Upper lobe of right lung (tissue), 1 donor: ENCODE measurements around the gene TSPAN4. TPM values are rescaled to one million over a fixed set of nuclear protein-coding genes. Genes with fewer than 3 reads are reported as not detected.

Experiments
- ATAC-seq: fragments of 200-7000 bp; cut with Tn5 transposase; one replicate; pipeline ENCODE4 v1.9.1; 2020; ENCODE audit warnings: mild to moderate bottlenecking, moderate library complexity
- DNase-seq: peaks from one replicate; pipeline ENCODE4 v3.0.0-alpha.2; 2020
- H3K27ac ChIP-seq: fragments of 200-600 bp; one replicate; pipeline ENCODE4 v1.8.0; 2022
- H3K27me3 ChIP-seq: fragments of 200-600 bp; one replicate; pipeline ENCODE4 v1.8.0; 2022; ENCODE audit warnings: mild to moderate bottlenecking
- H3K36me3 ChIP-seq: fragments of 200-600 bp; one replicate; pipeline ENCODE4 v1.8.0; 2022
- H3K4me1 ChIP-seq: fragments of 200-600 bp; one replicate; pipeline ENCODE4 v1.8.0; 2022
- H3K4me3 ChIP-seq: fragments of 200-600 bp; one replicate; pipeline ENCODE4 v1.8.0; 2022; ENCODE audit warnings: mild to moderate bottlenecking
- H3K9me3 ChIP-seq: fragments of 200-600 bp; one replicate; pipeline ENCODE4 v1.8.0; 2022
- intact Hi-C: fragments of 100-400 bp; cut with DNase I; formaldehyde crosslinking; loops from one replicate; pipeline ENCODE4 v1.11.0; 2022
- total RNA-seq: library from RNA; stranded (reverse); fragmentation: NEBNext Ultra II Directional; extraction: Animal tissue kit (Norgen Biotek cat#: 25700); gene quantifications from one replicate; pipeline ENCODE4 v1.2.1, GENCODE V29; 2021
- TF ChIP-seq, protein P1 (sequence below): fragments of 200-600 bp; IDR thresholded peaks from one replicate; pipeline ENCODE4 v1.8.0; 2022; ENCODE audit warnings: antibody characterized with exemption
- donor health status: DM: no; HTN: yes; CAD: no; lungs with severe emphysema.

Gene TSPAN4
- total RNA-seq, 1 donor from 2014 or later = 167 TPM

DNA sequence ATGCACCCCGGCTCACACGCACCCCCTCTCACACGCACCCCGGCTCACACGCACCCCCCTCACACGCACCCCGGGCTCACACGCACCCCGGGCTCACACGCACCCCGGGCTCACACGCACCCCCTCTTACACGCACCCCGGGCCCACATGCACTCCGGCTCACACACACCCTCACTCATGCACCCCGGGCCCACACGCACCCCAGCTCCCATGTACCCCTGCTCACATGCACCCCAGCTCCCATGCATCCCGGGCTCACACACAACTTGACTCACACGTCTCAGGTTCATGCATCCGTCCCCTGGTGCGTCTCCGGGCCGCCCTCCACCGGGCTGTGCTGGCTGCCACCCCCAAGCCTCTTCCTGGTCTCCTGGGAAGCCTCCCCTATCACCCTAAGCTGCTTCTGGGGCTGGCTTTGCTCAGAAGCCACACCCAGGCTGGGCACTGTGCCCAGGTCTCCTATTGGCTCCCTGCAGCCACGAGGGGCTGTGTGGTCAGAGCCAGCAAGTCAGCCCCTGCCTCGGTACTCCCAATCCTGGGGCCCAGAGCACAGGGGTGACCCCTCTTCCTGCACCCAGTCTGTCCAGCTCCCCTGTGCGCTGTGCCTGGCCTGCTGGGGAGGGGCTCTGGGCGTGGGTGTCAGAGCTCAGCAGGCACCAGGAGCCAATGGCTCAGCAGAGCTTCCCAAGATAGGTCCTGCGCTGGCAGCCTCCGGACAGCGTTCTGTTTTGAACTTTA is 16.9 kb downstream of the TSPAN4 start:
- Histone ChIP-seq H3K27ac (no peak overlapping the region), H3K4me3 (no peak overlapping the region), H3K9me3 (no peaks in the 10 kb centered on the region), H3K4me1 (peaks cover 6% of the 10 kb centered on the region), H3K27me3 (no peaks in the 10 kb centered on the region), H3K36me3 (peaks cover 4% of the 10 kb centered on the region)
- ATAC-seq (peak; percentile 36), DNase-seq (no peak)
- intact Hi-C loops = no loop called here
- TF ChIP-seq, protein P1, sequence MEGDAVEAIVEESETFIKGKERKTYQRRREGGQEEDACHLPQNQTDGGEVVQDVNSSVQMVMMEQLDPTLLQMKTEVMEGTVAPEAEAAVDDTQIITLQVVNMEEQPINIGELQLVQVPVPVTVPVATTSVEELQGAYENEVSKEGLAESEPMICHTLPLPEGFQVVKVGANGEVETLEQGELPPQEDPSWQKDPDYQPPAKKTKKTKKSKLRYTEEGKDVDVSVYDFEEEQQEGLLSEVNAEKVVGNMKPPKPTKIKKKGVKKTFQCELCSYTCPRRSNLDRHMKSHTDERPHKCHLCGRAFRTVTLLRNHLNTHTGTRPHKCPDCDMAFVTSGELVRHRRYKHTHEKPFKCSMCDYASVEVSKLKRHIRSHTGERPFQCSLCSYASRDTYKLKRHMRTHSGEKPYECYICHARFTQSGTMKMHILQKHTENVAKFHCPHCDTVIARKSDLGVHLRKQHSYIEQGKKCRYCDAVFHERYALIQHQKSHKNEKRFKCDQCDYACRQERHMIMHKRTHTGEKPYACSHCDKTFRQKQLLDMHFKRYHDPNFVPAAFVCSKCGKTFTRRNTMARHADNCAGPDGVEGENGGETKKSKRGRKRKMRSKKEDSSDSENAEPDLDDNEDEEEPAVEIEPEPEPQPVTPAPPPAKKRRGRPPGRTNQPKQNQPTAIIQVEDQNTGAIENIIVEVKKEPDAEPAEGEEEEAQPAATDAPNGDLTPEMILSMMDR = no peak

DNA sequence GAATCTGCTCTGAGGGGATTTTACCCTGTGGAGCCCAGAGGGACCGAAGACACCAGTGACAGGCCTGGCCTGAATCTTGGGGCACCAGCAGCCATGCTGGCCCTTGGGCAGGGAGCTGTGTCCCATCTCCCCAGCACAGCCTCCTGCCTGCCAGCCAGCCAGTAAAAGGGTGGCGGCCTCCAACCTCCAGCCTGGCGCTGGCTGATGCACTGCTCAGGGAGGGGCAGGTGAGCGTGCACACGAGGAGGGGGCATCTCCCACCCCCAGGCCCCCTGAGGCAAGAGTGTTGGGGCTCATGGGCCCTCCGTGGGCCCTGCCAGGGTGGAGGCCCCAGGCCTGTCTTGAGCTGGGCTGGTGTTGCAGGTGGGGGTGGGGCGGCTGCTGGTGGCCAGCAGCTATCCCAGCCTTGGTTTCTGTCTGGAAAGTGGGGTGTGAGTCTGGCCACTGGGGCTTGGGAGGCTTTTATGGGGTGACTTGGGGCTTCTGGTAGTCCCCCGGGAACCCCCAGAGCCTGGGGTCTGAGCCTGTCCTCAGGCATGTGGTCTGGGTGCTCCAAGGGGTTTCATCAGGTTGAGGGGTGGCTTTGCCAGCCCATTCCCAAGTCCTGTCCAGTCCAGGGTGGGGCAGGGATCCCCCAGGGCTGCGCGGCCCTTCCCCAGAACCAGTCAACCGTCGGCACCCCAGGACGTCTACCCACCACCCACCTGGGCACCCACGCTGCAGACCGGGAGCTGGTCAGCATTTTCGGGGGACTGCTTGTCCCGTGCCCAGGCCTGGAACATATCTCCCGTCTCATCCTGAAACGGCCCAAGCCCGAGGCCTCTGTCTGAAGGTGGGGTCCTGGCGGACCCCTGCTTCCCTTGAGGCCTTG is 17.8 kb downstream of the TSPAN4 start:
- intact Hi-C loops = no loop called here
- TF ChIP-seq, protein P1 = no peak
- peaks cover 6% of the 10 kb centered on the region for H3K4me1 ChIP-seq
- H3K9me3 ChIP-seq = no peaks in the 10 kb centered on the region
- ATAC-seq (no peak), DNase-seq (no peak)
- no peak overlapping the region for H3K27ac ChIP-seq
- no peaks in the 10 kb centered on the region for H3K27me3 ChIP-seq
- H3K36me3 ChIP-seq = peaks cover 11% of the 10 kb centered on the region
- no peak overlapping the region for H3K4me3 ChIP-seq

DNA sequence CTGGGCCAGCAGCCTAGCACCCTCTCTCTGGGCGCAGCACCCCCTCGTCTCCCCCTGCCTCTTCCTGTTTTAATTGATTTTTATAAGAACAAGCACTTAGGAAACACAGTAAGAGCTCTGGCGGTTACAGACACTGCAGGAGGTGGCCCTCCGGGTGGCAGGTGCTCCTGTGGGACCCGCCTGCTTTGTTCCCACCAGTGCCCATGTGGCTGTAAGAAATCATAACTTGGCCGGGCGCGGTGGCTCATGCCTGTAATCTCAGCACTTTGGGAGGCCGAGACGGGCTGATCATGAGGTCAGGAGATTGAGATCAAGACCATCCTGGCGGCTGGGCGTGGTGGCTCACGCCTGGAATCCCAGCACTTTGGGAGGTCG is 18.4 kb downstream of the TSPAN4 start:
- ATAC-seq (no peak), DNase-seq (no peak)
- Histone ChIP-seq H3K27ac (no peak overlapping the region), H3K36me3 (peaks cover 17% of the 10 kb centered on the region), H3K9me3 (no peaks in the 10 kb centered on the region), H3K4me3 (no peak overlapping the region), H3K27me3 (no peaks in the 10 kb centered on the region), H3K4me1 (peaks cover 6% of the 10 kb centered on the region)
- intact Hi-C loops = no loop called here
- TF ChIP-seq, protein P1 = no peak

- no peak overlapping the region for H3K27ac ChIP-seq
- H3K9me3 ChIP-seq = no peaks in the 10 kb centered on the region
- ATAC-seq = no peak
- TF ChIP-seq, protein P1 = no peak
- H3K4me1 ChIP-seq = peaks cover 6% of the 10 kb centered on the region
- DNase-seq = no peak
- intact Hi-C loops = no loop called here
- H3K36me3 ChIP-seq = peaks cover 28% of the 10 kb centered on the region
- no peaks in the 10 kb centered on the region for H3K27me3 ChIP-seq
- no peak overlapping the region for H3K4me3 ChIP-seq
Observed at GRCh38 chr11:862081-862661, 19.5 kb downstream of the TSPAN4 start.

GRCh38 chr11:862696-863022 is 20.0 kb downstream of the TSPAN4 start:
- H3K27ac ChIP-seq = no peak overlapping the region
- TF ChIP-seq, protein P1 = no peak
- intact Hi-C loops = no loop called here
- no peaks in the 10 kb centered on the region for H3K9me3 ChIP-seq
- DNase-seq (no peak), ATAC-seq (no peak)
- H3K4me3 ChIP-seq = no peak overlapping the region
- H3K4me1 ChIP-seq = peaks cover 6% of the 10 kb centered on the region
- no peaks in the 10 kb centered on the region for H3K27me3 ChIP-seq
- H3K36me3 ChIP-seq = peaks cover 29% of the 10 kb centered on the region
